IPS DF 6.9 (cell line): ENCODE measurements around the gene NPM3.

ENCODE experiments used
- DNase-seq: peaks from one replicate; pipeline ENCODE4 v3.0.0-alpha.2; 2013; ENCODE audit warnings: low read depth, low spot score
- H3K27ac ChIP-seq: one replicate; pipeline ENCODE4 v1.5.1; 2013; ENCODE audit warnings: low read length, control low read depth
- H3K27me3 ChIP-seq: 2 replicates; pipeline ENCODE4 v1.6.1; 2013; ENCODE audit warnings: mild to moderate bottlenecking, low read length; ENCODE audit not compliant: control insufficient read depth, insufficient read depth
- H3K36me3 ChIP-seq: 2 replicates; pipeline ENCODE4 v1.6.1; 2013; ENCODE audit warnings: low read length; ENCODE audit not compliant: control insufficient read depth, insufficient read depth
- H3K4me1 ChIP-seq: 2 replicates; pipeline ENCODE4 v1.6.1; 2013; ENCODE audit warnings: low read length; ENCODE audit not compliant: control insufficient read depth, insufficient read depth
- H3K4me3 ChIP-seq: 2 replicates; pipeline ENCODE4 v1.5.1; 2013; ENCODE audit warnings: mild to moderate bottlenecking, low read length
- H3K9me3 ChIP-seq: 2 replicates; pipeline ENCODE4 v1.6.1; 2013; ENCODE audit warnings: low read length, inconsistent platforms; ENCODE audit not compliant: control insufficient read depth, insufficient read depth
- WGBS: extraction: QIAGEN DNeasy Blood & Tissue Kit; methylation state at CpG from one replicate; pipeline ENCODE4 v1.1.7; 2013; ENCODE audit warnings: mixed read lengths, missing lambda C conversion rate; ENCODE audit not compliant: insufficient read length, insufficient coverage; 5-methylcytosine and 5-hydroxymethylcytosine counted together

The NPM3 gene

DNA sequence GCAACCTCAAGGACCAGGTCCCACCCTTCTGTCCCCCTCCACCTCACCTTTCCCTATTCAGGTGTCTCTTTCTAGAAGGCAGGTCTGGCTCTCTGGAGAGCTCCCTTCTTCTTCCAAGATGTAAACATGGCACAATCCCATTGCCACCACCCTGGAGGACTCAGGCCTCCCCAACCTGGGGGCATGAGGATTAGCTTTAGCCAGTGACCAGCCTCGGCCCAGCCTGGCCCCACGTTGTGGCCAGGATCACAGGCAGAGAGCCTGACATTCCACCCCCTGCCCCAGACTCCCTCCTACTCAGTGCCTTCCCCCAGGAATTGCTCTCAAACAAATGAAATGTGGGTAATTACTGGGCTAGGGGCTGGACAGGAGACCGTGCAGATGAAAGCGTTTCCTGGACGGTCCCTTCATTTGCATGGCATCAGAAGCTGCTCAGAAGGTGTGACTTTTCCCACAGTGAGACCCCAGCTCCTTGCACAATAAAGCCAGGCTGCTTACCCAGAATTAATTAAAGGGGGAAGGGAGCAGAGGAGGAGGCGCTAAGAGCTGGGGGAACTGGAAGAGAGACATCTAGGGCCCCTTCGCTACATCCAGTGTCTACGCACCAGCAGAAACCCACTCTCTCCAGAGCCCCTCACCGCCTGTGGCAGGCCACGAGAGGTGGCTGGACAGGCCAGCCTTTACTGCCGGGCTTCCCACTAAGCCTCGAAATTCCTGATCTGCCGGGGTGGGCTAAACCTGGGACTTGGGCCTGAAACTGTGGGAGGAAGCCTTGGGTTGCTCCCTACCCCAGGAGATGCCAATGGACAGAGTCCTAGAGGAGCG is 15.1 kb downstream of the NPM3 start:
- H3K4me3 ChIP-seq = no peak overlapping the region
- WGBS = no CpG with 5 or more reads among the region's 14 CpGs
- no peaks in the 10 kb centered on the region for H3K9me3 ChIP-seq
- no peaks in the 10 kb centered on the region; the same call in 1 of the 2 replicates for H3K36me3 ChIP-seq
- H3K4me1 ChIP-seq = peaks cover 6% of the 10 kb centered on the region
- H3K27ac ChIP-seq = no peak overlapping the region
- no peak for DNase-seq
- H3K27me3 ChIP-seq = peaks cover 7% of the 10 kb centered on the region; the same call in 1 of the 2 replicates

DNA sequence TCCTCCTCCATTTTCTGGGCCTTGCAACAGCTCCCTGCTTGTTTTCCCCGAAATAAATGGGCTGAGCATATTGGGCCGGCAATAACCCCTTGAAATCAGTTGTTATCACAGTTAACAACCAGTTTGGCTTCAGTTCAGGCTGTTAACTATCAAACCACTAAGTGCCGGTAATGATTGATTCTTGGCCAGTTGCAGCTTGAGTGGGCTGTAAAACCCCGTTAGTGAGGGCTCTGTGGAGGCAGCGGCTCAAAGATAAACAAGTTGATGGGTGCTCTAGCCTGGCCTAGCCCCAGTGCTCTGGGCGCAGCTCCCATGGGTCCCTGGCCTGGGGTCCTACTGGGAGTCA is 15.7 kb downstream of the NPM3 start:
- Histone ChIP-seq H3K4me1 (peaks cover 2% of the 10 kb centered on the region; the same call in 1 of the 2 replicates), H3K4me3 (no peak overlapping the region), H3K27ac (no peak overlapping the region), H3K9me3 (no peaks in the 10 kb centered on the region), H3K27me3 (peaks cover under 1% of the 10 kb centered on the region; the same call in 1 of the 2 replicates), H3K36me3 (no peaks in the 10 kb centered on the region; the same call in 1 of the 2 replicates)
- DNase-seq = no peak
- no CpG with 5 or more reads among the region's 6 CpGs for WGBS

DNA sequence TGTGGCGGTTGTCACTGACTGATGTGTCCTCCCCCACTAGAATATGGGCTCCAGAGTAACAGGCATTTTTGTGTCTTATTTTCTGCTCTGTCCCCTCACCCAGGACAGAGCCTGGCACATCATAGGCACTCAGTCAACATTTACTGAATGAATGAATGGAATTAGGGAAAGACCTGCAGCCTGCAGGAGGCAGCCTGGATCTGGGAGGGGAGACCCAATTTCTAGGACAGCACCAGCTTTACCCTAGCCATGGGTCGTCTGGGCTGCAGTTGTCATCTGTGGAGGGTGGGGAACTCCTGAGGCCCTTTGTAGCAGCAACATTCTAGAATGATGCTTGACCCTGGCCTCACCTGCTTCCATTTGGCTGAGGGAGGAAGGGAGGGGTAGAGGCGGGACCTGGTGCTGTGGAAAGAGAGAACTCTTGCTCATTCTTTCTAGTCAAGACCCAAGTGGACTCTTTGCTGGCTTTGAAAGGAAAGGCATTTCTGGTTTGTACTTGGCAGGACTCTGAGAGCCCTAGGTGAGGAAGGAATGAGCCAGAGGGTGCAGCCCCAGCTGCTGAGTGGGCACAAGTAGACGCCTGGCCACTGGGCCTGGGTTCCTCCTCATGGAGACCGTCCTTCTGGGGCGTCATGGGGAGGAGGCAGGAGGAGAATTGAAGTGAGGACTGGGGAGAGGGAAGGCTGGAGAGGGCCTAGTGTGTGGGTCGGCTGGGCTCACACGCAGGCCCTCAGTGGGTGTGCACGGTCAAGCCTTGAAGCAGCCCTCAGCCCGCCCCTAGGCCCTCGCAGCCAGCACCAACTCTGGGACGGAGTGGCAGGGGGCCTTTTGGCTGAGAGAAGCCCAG is 16.3 kb downstream of the NPM3 start:
- H3K4me1 ChIP-seq = 0 out of 2 replicates have a peak, but pooled peaks cover 2% of the 10 kb centered on the region
- H3K27me3 ChIP-seq = no peaks in the 10 kb centered on the region
- H3K4me3 ChIP-seq = no peak overlapping the region
- no peaks in the 10 kb centered on the region; the same call in 1 of the 2 replicates for H3K36me3 ChIP-seq
- no peak for DNase-seq
- no peak overlapping the region for H3K27ac ChIP-seq
- H3K9me3 ChIP-seq = no peaks in the 10 kb centered on the region
- WGBS = no CpG with 5 or more reads among the region's 12 CpGs

DNA sequence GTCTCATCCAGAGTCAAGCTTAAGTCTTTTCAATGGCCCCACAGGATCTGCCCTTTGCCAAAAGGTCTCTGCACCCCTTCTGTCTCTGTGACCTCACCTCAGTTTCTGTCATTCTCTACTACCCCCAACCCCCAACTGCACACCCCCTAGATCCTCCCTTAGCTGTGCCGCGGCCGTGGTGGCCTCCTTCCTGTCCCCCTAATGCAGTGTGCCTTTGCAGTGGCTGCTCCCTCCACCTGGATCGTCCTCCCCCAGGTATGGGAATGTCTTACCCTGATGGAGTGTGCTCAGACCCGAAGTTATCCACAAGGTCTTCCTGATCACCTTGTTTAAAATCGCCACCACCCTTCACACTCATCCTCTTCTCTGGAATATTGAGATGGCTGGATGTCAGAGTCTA is 16.9 kb downstream of the NPM3 start:
- H3K27ac ChIP-seq = no peak overlapping the region
- DNase-seq = no peak
- no peaks in the 10 kb centered on the region for H3K27me3 ChIP-seq
- H3K9me3 ChIP-seq = no peaks in the 10 kb centered on the region
- H3K4me1 ChIP-seq = 0 out of 2 replicates have a peak, but pooled peaks cover 2% of the 10 kb centered on the region
- no CpG with 5 or more reads among the region's 6 CpGs for WGBS
- no peaks in the 10 kb centered on the region; the same call in 1 of the 2 replicates for H3K36me3 ChIP-seq
- H3K4me3 ChIP-seq = no peak overlapping the region

DNA sequence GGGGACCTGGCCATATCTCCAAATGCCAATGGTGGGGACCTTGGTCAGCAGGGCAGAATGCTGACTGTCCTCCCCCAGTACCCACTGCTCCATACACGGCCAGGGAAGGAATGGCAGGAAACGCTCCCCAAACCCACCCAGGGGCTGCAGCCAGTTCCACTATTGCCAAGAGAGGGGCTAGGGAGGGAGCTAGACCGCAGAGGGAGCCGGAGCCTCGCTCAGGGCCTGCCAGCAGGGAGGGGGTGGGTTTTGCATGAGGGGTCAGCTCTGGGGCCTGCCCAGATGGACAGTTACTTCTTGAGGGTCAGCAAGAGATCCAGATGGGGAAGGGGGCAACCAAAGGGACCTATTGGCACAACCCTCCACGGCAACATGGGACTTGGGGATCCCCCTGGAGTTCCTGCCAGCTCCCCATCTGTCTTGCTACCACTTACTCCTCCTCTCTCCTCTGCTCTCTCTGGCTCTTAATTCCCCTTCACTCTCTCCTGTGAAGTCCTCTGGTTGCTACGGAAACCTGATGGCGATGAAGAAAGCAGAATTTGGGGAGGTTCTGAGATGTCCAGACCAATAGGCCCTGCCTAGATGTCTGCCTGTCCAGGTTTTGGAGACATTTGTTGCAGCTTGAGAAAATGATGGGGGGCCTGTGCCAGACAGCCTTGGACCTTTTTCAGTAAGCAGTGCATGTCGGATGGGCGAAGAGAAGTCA is 20.0 kb downstream of the NPM3 start:
- Histone ChIP-seq H3K4me1 (peaks cover 3% of the 10 kb centered on the region; the same call in 1 of the 2 replicates), H3K9me3 (no peaks in the 10 kb centered on the region), H3K27me3 (no peaks in the 10 kb centered on the region), H3K27ac (no peak overlapping the region), H3K4me3 (no peak overlapping the region), H3K36me3 (no peaks in the 10 kb centered on the region)
- DNase-seq = no peak
- no CpG with 5 or more reads among the region's 10 CpGs for WGBS

DNA sequence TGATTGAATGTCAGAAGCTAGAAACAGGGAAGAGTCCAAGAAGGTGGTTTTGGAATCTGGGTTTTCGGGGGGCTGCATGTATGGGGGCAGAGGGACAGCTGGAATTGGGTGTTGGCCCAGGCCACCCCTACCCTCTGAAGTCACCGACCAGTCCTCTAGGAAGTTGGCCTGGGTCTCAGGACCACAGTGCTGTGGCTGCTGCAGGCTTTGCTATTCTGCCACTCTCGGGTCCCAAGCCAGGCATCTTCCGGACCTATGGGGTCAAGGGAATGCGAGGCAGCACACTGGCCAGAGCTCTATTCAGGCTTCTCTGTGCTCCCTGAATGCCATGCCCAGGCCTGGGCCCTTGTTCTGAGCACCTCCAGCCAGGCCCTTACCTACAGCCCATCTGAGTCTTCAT is 20.5 kb downstream of the NPM3 start:
- no peak overlapping the region for H3K4me3 ChIP-seq
- no peak overlapping the region for H3K27ac ChIP-seq
- H3K4me1 ChIP-seq = peaks cover 3% of the 10 kb centered on the region; the same call in 1 of the 2 replicates
- WGBS = no CpG with 5 or more reads among the region's 5 CpGs
- DNase-seq = no peak
- no peaks in the 10 kb centered on the region for H3K27me3 ChIP-seq
- no peaks in the 10 kb centered on the region for H3K9me3 ChIP-seq
- no peaks in the 10 kb centered on the region for H3K36me3 ChIP-seq

DNA sequence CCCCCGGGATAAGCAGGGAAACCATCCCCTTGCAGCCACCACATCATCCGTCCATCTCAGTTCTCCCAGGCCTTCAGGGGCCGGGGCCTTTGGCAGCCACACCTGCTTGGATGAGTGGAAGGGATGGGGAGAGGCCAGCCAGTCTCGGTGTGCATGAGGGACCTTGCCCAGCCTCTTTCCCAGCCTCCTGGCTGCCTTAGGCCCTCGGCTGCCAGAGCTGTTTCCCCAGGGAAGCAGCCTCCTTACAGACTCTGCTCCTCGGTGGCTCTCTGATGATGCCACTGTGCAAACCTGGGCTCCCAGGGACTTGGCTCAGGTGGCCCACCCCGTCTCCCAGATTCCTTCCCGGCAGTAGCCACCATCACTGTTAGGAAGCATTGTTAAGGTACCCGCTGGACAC is 22.0 kb downstream of the NPM3 start:
- Histone ChIP-seq H3K9me3 (no peaks in the 10 kb centered on the region), H3K36me3 (no peaks in the 10 kb centered on the region), H3K27ac (no peak overlapping the region), H3K4me3 (no peak overlapping the region), H3K27me3 (no peaks in the 10 kb centered on the region), H3K4me1 (peaks cover 3% of the 10 kb centered on the region; the same call in 1 of the 2 replicates)
- no peak for DNase-seq
- no CpG with 5 or more reads among the region's 9 CpGs for WGBS

DNA sequence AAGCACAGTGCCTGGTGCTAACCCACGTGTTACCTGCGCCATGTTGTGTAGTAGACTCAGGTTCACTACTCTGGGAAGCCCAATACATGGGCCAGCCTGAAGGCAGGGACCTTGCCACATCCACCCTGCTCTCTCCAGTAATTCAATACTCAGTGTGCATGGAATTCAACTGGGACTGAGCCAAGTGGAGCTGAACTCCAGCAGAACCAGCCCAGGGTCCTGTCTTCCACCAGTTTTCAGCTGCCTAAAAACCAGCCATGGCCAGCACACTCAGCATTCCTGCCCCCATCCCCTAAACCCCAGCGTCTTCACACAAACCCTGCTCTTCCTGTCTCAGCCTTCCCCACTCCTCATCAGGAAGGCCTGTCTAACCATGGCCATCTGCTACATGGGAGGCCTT is 22.7 kb downstream of the NPM3 start:
- no peak overlapping the region for H3K4me3 ChIP-seq
- H3K36me3 ChIP-seq = no peaks in the 10 kb centered on the region
- WGBS = no CpG with 5 or more reads among the region's 3 CpGs
- DNase-seq = no peak
- no peaks in the 10 kb centered on the region for H3K27me3 ChIP-seq
- H3K4me1 ChIP-seq = peaks cover 3% of the 10 kb centered on the region; the same call in 1 of the 2 replicates
- H3K27ac ChIP-seq = no peak overlapping the region
- no peaks in the 10 kb centered on the region for H3K9me3 ChIP-seq

DNA sequence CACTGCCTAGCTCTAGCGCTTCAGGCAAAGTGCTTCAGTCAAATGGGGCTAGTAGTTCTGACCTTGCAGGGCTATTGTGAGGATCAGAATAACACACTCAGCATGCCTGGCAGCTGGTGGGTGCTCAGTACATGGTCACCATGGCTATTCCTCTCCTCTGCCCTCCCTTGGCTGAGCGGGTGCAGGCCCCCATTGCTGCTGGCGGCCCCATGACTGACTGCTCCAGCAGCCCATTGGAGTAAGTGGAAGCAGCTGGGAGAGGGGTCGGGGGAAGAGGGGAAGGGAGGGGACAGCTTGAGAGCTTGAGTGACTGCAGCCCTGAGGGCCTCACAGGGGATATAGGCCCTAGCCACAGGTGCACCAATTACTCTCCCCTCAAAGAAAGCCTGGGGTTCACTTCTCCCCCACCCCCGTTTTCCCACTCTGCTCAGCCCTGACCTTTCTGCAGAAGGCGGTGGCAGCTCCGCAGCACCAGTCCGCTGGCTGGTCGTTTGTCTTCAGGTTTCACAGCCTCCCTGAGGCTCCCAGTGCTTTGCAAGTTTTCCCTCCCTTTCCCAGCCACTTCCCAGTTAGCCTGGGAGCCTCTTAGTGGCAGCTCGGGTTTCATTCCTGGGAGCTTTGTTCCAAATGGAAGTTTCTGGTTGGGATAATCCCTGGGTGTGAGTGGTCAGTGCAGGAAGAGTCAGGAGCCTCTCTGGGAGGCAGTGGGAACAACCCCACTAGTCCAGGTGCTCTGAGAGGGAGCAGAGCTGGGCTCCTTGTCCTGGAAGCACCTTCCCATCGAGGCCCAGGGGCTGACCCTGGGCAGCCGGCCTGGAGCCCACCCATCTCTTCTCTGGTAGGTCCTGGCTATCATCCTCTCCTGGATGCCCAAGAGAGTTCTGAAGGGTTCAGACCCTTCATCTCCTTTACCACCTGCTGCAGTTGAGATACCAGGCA is 23.7 kb downstream of the NPM3 start:
- H3K27me3 ChIP-seq = no peaks in the 10 kb centered on the region
- H3K27ac ChIP-seq = no peak overlapping the region
- no peaks in the 10 kb centered on the region for H3K36me3 ChIP-seq
- no peak for DNase-seq
- H3K9me3 ChIP-seq = no peaks in the 10 kb centered on the region
- WGBS = no CpG with 5 or more reads among the region's 12 CpGs
- H3K4me1 ChIP-seq = peaks cover 3% of the 10 kb centered on the region; the same call in 1 of the 2 replicates
- H3K4me3 ChIP-seq = no peak overlapping the region
